ENCODE measurements around the gene MIOS. TPM values are rescaled to one million over a fixed set of nuclear protein-coding genes. Genes with fewer than 3 reads are reported as not detected.
"Not testable (repeated sequence)": the region's sequence is repeated elsewhere in the genome, so short reads cannot be mapped to it uniquely, and the experiment has no call there.

MIOS gene
- total RNA-seq, 1 experiment from 2014 or later: 25.9 TPM

DNA sequence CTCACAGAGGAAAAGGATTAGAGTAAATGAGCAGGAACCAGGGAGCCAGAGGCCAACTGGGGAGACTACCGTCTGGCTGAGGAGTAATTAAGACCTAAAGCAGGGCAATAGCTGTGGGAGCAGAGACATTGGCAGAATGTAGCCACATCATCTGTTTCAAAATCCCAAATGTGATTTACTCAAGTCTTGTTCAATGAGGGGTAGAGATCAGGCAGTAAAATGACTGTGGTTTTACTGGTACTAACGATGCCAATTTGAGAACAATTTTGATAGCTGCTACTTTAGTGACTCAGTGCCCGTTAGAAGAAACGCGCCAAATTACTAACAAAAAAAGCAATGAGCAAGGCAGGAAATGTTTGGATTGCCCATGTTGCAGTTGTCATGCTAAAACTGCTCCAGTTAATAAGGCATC is 12.7 kb upstream of the MIOS start:
- peak; percentile 72 for DNase-seq (ENCODE audit: low read depth)

GRCh38 chr7:7554649-7555575 is 11.8 kb upstream of the MIOS start:
- no peak for DNase-seq (ENCODE audit: low read depth)

DNA sequence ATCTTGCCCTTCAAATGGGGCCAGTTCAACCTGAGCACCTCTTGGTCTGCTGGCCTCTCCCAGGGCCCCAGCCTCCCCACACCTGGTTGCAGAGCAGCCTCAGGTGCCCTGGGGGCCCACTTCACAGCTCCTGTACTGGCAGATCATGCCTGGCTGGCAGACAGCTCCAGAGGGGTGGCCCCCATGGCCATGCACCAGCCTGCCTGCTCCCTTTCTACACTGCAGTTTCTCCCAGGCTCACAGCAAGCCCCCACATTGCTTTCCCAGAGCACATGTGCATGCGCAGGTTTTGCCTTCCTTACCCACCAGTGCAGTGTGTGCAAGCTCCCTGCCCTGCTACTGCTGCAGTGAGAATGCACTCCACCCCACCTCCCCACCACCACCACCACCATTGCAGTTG is 9.8 kb upstream of the MIOS start:
- no peak for DNase-seq (ENCODE audit: low read depth)

DNA sequence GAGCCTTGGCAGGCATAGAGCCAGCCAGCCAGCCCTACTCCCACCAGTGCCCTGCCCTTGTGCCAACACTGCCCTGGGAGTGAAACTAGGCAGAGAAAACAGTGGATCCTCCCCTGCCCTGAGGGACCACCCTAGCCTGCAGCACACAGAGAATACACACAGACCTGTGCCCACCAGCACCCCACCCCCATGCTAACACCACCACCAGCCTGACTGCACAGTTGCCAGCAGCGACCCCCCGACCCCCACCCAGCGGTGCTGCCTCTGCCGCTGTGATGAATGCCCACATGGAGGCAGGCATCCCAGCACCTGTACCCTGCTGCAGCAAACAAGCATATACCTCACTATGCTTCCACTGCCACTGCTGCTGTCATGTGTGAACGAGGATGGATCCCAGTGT is 9.4 kb upstream of the MIOS start:
- no peak for DNase-seq (ENCODE audit: low read depth)

DNA sequence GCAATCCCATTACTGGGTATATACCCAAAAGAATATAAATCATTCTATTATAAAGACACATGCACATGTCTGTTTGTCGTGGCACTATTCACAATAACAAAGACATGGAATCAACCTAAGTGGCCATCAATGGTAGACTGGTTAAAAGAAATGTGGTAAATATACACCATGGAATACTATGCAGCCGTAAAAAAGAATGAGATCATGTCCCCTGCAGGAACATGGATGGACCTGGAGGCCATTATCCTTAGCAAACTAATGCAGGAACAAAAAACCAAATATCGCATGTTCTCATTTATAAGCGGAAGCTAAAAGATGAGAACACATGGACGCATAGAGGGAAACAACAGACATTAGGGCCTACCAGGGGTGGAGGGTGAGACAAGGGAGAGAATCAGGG is 5.1 kb upstream of the MIOS start:
- DNase-seq (ENCODE audit: low read depth): not testable (repeated sequence)

DNA sequence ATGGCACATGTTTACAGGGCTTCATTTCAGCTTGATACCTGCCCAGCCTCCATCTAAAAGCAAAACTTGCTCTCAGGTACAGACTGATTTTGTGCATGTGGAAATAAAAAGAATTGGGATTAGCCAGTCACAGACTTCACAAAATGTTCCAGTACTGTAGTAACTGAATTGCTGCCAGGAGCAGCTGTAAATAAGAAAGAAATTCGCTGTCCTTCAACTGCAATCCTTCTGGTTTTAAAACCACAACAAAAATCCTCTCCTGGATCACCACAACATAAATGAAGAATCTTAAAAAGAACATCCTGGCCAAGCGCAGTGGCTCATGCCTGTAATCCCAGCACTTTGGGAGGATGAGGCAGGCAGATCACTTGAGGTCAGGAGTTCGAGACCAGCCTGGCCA is 3.9 kb upstream of the MIOS start:
- DNase-seq (ENCODE audit: low read depth): no peak

DNA sequence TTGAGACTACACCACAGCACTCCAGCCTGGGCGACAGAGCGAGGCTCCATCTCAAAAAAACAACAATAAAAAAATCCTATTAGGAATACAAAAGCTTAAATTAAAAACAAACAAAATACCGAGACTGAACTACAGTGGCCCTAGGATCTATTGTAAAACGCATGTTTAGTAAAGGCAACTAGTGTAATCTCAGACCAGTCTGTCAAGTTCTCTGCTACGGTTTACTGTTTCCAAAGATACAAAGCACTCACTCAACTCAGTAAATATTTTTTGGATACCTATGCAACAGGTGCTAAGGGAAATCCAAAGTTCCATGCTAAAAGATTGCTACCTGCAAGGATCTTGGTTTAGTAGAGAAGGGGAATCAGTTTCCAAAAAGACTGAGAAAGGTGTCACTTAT is 3.4 kb upstream of the MIOS start:
- DNase-seq (ENCODE audit: low read depth): no peak

GRCh38 chr7:7563813-7564212 is 2.9 kb upstream of the MIOS start:
- no peak for DNase-seq (ENCODE audit: low read depth)

DNA sequence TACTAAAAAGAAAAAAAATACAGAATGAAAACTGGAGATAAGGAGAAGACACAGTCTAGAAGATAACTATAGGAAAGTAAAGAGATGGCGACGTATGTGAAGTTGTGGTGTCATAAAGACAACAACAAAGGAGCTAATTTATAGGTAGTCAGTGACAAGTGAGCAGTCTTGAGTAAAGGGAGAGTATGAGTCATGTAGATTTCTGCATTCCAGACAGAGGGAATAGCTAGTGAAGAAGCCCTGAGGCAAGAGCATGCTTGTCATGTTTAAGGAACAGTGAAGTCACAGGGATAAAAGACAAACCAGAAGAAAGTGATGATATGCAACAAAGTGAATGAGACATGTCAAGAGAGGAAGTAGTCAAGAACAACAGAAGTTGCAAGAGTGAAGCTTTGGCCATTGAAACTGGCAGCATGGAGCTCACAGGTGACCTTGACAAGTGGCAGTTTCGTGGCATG is 2.3 kb upstream of the MIOS start:
- peak; percentile 84 for DNase-seq (ENCODE audit: low read depth)

- no peak for DNase-seq (ENCODE audit: low read depth)
These were observed 1.5 kb upstream of the MIOS start for GRCh38 chr7:7565018-7565680.

- no peak for DNase-seq (ENCODE audit: low read depth)
These were observed 686 bp upstream of the MIOS start for GRCh38 chr7:7565746-7566650.

GRCh38 chr7:7567898-7568531 is 1.3 kb downstream of the MIOS start:
- no peak for DNase-seq (ENCODE audit: low read depth)

DNA sequence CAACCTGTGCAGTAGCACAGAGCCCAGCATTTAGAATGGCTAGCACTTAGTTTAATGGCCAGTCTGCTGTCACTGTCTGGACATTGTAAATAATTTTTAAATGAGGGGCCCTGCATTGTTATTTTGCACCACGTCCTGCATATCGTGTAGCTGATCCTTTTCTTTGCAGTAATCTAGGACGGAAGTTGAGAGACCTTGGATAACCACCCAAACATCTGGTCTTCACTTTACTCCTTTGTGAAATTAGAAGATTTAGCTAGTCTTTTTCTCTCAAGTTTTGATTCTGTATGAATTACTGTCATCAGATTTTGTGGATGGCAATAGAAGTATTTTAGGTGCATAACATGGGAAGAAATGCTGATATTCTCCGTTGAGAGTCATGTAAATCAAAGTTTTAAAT is 1.9 kb downstream of the MIOS start:
- DNase-seq (ENCODE audit: low read depth): no peak

DNA sequence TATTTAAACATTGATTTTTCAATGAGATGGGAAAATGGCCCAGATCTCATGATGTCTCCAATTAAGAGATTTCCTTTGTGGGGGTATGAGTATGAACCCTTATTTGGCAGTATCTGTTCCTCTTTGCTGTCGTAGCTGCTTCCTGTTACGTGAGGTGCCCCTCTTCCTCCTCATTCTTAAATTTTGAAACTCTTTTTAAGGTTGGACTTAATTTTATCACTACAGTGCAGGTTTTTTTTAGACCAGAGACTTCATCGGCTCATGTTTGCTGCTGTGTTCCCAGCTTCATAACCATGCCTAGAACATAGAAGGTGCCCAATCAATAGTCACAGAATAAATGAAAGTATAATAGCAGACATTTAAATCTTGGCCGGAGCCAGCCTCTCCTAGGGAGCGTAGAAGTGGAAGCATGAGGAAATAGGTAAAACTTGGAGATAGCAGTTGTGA is 2.4 kb downstream of the MIOS start:
- DNase-seq (ENCODE audit: low read depth): no peak

GRCh38 chr7:7569615-7570014 is 2.9 kb downstream of the MIOS start:
- no peak for DNase-seq (ENCODE audit: low read depth)

GRCh38 chr7:7570584-7570983 is 3.9 kb downstream of the MIOS start:
- DNase-seq (ENCODE audit: low read depth): no peak

DNA sequence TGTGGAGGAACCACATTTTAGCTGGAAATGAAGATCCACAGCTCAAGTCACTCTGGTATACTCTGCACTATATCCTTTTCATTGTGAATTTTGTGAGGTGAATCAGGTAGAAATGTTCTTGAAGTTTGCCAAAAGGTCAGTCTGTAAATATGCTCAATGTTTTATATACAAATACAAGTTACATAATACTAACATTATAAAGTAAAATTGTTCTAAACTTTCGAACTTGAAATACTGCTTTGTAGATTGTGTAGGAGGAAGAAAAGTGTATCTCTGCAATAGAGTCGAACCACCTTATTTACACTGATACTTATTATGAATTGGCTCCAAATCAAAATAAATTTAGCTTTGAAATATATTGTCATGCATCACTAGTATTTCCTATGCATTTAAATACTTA is 7.0 kb downstream of the MIOS start:
- DNase-seq (ENCODE audit: low read depth): no peak

DNA sequence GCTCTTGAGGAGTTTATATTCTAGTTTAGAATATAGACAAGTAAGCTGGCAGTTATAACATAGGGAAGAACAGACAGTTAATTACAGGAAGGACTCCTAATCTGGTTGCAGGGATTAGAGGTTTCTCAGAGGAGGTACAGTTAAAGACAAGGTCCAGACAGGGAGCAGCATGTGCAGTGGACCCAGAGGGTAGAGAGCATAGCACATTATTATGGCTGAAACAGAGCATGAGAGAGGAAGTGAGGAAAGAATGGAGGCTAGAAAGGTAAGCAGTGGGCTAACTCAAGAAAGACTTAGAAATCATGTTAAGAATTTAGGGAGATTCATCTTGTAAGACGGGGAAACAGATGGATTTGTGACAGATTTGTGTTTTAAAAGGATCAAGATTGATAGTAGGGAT is 9.7 kb downstream of the MIOS start:
- no peak for DNase-seq (ENCODE audit: low read depth)

GRCh38 chr7:7577888-7578287 is 11.2 kb downstream of the MIOS start:
- no peak for DNase-seq (ENCODE audit: low read depth)

DNA sequence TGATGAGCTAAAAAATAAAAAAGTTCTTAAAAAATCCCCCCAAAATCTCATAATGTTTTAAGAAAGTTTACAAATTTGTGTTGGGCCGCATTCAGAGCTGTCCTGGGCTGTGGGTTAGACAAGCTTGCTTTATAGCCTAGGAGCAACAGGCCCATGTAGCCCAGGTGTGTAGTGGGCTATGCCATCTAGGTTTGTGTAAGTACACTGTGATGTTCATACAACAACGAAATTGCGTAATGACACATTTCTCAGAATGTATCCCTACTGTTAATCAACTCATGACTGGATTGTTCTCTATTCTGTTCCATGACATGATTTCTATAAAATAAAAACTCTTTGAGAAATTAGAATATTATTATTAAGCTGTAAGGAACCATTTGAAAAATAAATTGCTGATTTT is 13.0 kb downstream of the MIOS start:
- DNase-seq (ENCODE audit: low read depth): no peak

DNA sequence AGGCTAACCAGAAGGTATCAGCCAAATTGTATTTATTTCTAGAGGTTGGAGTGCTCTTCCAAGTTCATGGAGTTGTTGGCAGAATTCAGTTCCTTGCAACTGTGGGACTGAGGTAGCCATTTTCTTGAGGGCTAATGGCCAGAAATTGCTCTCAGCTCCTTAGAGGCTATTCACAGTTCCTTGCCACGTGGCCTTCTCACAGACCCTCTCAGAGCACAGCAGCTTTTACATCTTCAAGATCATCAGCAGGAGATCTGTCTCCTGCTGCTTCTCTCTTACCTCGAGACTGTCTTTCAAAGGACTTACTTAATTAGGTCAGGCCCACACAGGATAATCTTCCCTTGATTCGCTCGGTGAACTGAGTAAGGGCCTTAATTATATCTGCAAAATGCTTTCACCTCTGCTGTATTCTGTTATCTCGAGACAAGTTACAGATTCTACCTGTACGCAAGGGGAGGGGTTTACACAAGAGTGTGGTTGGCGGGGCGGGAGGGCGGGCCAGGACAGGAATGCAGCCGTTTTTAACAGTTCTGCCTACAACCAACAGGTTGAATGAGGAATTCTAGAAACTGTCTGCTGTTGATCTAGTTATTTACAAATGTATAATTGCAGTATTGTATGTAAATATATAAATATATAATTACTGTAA is 15.0 kb downstream of the MIOS start:
- DNase-seq (ENCODE audit: low read depth): no peak
